NCI-H774 (cell line): ENCODE results near the gene PLGLB1.
"Not testable (repeated sequence)": the region's sequence is repeated elsewhere in the genome, so short reads cannot be mapped to it uniquely, and the experiment has no call there.

Experiments used
- DNase-seq: peaks from one replicate; lab custom pipeline; 2025; lab: John Stamatoyannopoulos, UW

The PLGLB1 gene

GRCh38 chr2:87021744-87022143 lies at the start of gene PLGLB1:
Gene PLGLB1 (minus strand): TSS chr2:87021844. CDS start chr2:87021783, 61 bp downstream.
- DNase-seq: not testable (repeated sequence)

- DNase-seq: not testable (repeated sequence)
Measured at GRCh38 chr2:87064305-87064704, 42.7 kb upstream of the PLGLB1 start.

- not testable (repeated sequence) for DNase-seq
Measured at GRCh38 chr2:87063431-87063830, 41.8 kb upstream of the PLGLB1 start.

DNA sequence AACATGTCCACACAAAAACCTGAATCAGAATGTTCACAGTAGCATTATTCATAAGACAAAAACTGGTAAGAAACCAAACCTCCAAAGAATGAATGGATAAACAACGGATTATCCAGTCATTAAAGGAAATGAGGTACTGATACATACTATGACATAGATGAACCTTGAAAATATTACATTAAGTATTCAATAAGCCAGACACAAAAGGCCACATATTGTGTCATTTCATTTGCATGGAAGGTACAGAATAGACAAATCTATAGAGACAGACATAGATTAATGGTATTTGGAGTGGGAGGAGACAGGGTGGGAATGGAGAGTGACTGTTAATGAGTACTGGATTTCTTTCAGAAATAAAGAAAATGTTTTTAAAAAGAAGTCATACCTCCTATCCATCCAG lies 39.9 kb upstream of the PLGLB1 start:
- not testable (repeated sequence) for DNase-seq

GRCh38 chr2:87057606-87058005 lies 36.0 kb upstream of the PLGLB1 start:
- DNase-seq: not testable (repeated sequence)

DNA sequence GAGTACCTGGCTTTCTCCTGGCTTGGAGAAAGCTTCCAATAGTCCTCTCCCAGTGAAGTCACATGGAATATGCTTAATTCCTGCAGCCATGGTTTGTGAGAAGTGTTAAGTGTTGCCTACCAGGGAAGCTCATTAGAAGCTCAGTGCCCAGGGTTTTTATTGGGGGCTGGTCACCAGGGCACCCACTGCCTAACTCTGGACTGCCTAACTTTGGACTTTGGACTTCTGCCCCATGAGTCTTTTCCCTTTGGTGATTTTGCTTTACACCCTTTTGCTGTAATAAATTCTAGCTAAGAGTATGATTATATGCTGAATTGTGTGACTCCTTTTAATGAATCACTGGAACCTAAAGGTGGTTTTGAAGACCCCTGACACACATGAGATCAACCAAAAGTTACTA lies 35.2 kb upstream of the PLGLB1 start:
- DNase-seq: not testable (repeated sequence)

- not testable (repeated sequence) for DNase-seq
Measured at GRCh38 chr2:87056435-87056834, 34.8 kb upstream of the PLGLB1 start.

DNA sequence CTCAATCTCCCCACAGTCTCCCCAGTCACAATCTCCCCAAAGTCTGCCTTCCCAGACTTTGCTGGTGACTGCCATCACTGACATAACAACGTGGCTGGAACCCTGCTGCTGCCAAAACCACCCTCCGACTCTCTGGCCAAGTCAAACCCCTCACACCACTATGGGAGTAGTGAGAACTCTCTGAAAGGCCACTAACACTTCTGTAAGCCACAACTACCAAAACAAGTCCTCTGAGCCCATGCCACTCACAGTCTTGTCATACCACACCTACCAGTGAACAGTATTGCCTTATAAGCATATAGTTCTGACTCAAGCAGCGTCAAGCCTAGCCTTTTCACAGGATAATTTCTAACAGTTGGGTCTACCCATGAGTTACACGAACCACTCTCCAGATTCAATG lies 32.7 kb upstream of the PLGLB1 start:
- DNase-seq: not testable (repeated sequence)

DNA sequence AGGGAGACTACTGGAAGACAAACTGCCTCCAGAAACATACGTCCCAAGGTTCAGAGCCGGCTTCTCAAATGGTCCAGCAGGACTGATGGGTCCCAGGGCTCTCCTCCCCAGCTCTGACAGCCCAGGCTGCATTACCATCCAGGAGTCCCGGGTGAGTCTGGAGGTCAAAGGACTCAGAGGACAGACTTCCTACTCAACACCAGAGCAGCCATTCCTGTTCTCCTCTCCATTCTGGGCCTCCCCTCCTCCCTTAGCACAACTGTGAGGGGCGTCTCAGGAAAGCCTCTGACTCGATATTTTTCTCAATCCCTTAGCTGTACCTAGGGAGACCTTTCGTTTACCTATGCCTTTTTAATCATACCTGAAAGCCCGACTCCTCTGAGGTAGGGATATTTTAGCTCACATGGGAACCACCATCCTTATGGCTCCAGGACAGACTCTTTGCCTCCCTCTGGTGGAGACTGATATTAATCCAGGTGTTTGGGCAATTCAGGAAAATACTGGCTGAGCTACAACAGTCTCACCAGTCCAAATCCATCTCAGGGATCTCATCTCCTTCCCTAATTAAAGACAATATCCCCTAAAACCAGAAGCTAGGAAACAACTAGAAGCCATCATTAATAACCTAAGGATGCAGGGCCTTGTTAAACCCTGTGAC lies 19.8 kb upstream of the PLGLB1 start:
- not testable (repeated sequence) for DNase-seq

GRCh38 chr2:87028607-87029006 lies 7.0 kb upstream of the PLGLB1 start:
- not testable (repeated sequence) for DNase-seq

GRCh38 chr2:87026816-87027215 lies 5.2 kb upstream of the PLGLB1 start:
- DNase-seq: not testable (repeated sequence)

DNA sequence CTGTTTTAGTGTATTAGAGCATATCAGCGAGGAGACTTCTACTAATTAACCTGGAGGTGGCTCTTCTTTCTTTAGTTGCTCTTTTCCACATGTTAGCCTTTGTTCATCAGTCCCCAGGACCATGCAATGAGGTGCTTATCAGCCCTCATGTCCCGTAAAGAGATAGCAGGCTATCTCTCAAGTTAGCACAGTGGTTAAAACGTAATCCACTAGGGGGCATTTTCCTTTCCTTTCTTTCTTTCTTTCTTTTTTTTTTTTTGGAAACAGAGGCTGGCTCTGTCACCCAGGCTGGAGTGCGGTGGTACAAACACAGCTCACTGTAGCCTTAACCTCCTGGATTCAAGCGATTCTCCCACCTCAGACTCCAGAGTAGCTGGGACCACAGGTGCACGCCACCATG lies 4.3 kb upstream of the PLGLB1 start:
- DNase-seq: not testable (repeated sequence)

- DNase-seq: not testable (repeated sequence)
Measured at GRCh38 chr2:87023988-87024615, 2.5 kb upstream of the PLGLB1 start.

DNA sequence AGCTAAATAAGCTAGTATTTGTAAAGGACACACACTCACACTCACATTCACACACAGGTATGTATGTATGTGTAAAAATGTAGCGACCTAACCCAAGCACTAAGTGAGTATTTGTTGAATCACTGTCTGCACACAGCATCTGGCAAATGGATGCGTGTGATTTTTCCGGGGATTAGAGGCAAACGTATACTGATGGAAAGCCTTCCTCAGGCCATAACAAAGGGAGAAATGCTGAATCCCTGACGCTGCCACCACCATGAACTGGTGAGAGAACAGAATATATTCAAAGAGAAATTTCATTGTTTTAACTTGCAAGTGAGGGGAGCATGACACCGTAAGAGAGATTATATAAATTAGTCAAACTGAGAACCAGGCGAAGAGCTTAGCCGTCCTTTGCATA lies 601 bp downstream of the PLGLB1 start:
- DNase-seq: not testable (repeated sequence)

DNA sequence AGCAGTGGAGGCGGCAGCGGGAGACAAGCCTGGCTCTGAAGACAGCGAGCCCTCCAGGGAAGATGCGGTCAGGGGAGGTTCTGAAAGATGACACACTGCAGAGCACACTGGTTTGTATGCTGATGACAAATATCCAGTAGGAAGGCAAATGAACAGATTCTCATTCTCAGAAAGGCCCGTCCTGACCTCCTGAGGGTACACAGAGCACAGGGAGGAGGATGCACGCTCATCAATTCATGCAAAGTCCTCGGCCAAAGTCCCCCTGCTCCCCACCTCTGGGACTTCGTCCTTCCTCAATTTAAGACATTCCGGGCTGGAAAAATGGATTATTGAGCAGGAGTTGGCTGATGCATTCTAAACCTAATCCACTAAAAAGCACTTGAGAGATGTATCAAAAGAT lies 2.6 kb downstream of the PLGLB1 start:
- not testable (repeated sequence) for DNase-seq

- not testable (repeated sequence) for DNase-seq
Measured at GRCh38 chr2:87014489-87015169, 7.0 kb downstream of the PLGLB1 start.

GRCh38 chr2:87004398-87004797 lies 17.2 kb downstream of the PLGLB1 start:
- not testable (repeated sequence) for DNase-seq
